Stimulated activated CD4-positive, alpha-beta T cell treated with anti-CD3 and anti-CD28 coated beads, Interleukin-4, amount 100 ng/mL, for 24 hours (primary cell): ENCODE results near the gene SUPT20H.

ENCODE experiments used
- DNase-seq: peaks from one replicate; pipeline ENCODE4 v3.0.0-alpha.2; 2020

Gene SUPT20H

DNA sequence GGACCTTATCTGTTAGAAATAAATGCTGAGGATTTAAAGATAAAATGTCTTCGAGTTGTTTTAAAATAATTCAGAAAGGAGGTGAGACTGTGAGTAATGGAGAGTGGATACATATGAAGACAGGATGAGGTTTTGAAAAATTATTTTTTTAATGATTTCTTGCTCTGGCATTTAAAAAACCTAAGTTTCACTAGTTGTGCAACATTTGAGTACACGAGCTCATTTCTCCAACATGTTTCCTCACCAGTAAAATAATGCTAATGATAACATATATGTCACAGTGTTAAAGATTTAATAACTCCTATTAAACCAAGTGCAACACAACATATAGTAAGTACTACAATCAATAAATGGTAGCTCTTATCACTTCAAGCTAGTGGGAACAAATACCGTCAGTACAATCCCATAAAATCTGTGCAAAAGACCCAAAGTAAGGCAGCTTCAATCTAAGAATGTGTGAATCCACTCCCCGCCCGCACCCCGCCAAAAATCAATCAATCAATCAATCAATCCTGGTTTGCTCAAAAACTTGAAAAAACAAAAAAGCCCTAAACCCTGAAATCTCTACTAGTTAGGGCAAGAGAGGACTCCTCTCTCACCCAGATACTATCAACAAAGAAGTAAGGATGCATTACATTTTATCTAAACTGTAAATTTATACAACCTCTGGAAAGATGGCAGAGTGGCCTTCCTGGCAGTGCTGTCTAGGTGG lies 61.6 kb downstream of the SUPT20H start:
- DNase-seq = no peak

- DNase-seq = no peak
These were observed 67.1 kb downstream of the SUPT20H start for GRCh38 chr13:36992362-36992761.

DNA sequence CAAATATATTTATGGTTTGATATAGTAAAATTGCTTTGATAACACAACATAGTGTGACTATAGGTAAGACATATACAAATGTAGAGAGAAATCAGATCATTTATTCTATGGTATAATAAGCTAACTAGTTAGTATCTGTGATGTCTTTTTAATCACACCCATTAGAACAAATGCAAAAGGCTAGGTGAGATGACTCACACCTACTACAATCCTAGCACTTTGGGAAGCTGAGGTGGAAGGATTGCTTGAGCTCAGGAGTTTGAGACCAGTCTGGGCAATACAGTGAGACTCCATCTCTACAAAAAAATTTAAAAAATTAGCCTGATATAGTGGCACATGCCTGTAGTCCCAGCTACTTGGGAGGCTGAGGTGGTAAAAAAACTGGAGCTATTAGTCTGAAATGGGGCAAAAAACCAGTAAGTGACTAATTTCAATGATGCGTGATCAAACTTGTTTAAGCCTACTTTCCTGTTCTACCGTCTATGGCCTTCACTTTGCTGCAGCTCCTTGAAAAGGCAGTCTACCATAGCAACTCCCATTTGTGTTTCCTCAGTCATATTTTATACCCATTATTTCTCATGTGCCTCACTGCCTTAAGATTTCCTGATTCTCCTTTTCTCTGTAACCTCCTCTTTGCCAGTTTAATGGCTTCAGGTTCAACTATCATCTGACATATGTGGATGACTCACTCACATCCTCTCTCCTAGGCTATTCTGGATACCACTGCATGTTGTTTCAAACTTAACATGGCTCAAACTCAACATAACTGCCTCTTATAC lies 72.8 kb downstream of the SUPT20H start:
- DNase-seq = no peak

DNA sequence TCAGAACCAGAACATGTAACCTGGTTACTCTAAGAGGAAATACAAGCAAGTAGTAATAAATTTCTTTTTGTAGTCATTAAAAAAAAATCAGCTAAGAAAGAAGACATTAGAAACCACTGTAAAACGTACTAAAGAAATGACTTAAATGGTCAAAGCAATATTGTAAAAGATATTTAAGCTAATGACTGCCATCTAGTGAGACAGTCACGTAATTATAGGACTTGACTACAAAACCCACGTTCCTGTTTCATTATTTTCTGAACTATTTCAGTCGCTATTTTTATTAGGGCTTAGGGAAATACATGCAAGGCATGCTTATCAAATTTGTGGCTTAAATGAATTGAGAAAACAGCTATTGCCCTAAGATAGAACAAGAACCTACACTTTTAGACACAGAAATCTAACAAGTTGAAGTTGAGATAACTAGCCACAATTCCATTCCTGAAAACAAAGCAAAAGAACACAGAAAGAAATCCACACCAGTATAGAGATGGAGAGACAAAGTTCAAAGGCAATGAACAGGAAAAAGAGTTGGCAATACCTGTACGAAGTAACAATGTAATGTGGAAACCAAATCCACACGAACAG lies 78.2 kb downstream of the SUPT20H start:
- no peak for DNase-seq

GRCh38 chr13:36979361-36980050 lies 80.0 kb downstream of the SUPT20H start:
- DNase-seq = no peak

DNA sequence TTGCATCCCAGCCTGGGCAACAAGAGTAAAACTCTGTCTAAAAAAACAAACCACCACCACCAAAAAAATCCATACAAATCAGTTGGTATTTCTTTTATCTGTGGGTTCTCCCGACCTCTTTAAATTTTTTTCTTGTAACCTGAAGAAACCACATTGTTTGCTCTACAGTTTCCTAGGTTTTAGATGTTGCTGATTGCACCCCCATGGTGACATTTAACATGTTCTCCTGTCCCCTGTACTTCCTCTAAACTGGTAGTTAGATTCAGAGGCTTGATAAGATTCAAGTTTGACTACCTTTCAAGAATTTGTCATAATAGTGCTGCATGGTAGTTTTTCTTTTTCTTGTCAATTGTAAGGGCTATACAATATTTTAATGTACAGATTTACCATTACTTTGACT lies 84.3 kb downstream of the SUPT20H start:
- no peak for DNase-seq

- DNase-seq = no peak
These were observed 85.7 kb downstream of the SUPT20H start for GRCh38 chr13:36973621-36974295.

GRCh38 chr13:36973009-36973408 lies 86.5 kb downstream of the SUPT20H start:
- DNase-seq = no peak

GRCh38 chr13:36966404-36966803 lies 93.1 kb downstream of the SUPT20H start:
- DNase-seq = no peak

DNA sequence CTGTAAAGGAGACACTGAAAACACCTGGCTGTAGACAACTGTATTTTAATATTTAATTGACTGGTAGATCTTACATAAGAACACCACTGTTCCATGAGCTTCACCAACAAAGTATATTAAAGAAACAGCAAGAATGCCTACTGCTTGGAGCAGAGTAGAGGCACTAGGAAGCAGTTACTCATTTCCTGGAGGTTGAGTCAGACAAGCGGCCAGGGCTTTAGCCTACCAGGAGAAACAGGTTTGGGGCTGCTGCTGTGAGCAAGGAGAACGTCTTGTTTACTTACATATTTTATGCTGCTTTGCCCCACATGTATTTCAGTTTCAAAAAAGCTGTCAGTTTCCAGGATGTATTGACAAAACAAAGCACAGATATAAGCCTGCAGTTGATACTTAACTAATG lies 93.7 kb downstream of the SUPT20H start:
- DNase-seq = no peak

GRCh38 chr13:36959456-36960116 lies 99.9 kb downstream of the SUPT20H start:
- no peak for DNase-seq
